Mesenchymal stem cell (in vitro differentiated cells and primary cell): ENCODE measurements around the gene KIF1A.
"Not testable (repeated sequence)": the region's sequence is repeated elsewhere in the genome, so short reads cannot be mapped to it uniquely, and the experiment has no call there.

Source experiments
- DNase-seq: peaks from one replicate; pipeline ENCODE4 v3.0.0-alpha.2; 2013
- H2AFZ ChIP-seq: one replicate; pipeline ENCODE4 v1.6.1; 2013; ENCODE audit warnings: low read depth, mild to moderate bottlenecking, control low read depth, inconsistent platforms, low read length, moderate library complexity
- H2AK5ac ChIP-seq: 2 replicates; pipeline ENCODE4 v1.6.1; 2013; ENCODE audit warnings: low read length, moderate library complexity, mild to moderate bottlenecking, inconsistent platforms; ENCODE audit not compliant: severe bottlenecking
- H2BK120ac ChIP-seq: one replicate; pipeline ENCODE4 v1.6.1; 2013; ENCODE audit warnings: low read depth, mild to moderate bottlenecking, inconsistent platforms, low read length, moderate library complexity
- H2BK12ac ChIP-seq, 2 experiments: one replicate each; pipeline ENCODE4 v1.6.1; 2013; ENCODE audit warnings: inconsistent platforms in 2 of 2, low read length in 2 of 2, mild to moderate bottlenecking in 2 of 2, moderate library complexity in 2 of 2, control low read depth in 1 of 2
- H2BK15ac ChIP-seq: one replicate; pipeline ENCODE4 v1.6.1; 2013; ENCODE audit warnings: mild to moderate bottlenecking, low read depth, inconsistent platforms; ENCODE audit not compliant: poor library complexity, severe bottlenecking
- H2BK5ac ChIP-seq: 2 replicates; pipeline ENCODE4 v1.6.1; 2013; ENCODE audit warnings: low read depth, mild to moderate bottlenecking, low read length, control low read depth, inconsistent platforms; ENCODE audit not compliant: poor library complexity, severe bottlenecking
- H3K14ac ChIP-seq, 2 experiments: one replicate each; pipeline ENCODE4 v1.6.1; 2013; ENCODE audit warnings: inconsistent platforms in 2 of 2, low read length in 2 of 2, control low read depth in 1 of 2, mild to moderate bottlenecking in 1 of 2, moderate library complexity in 1 of 2
- H3K18ac ChIP-seq, 2 experiments: one replicate each; pipeline ENCODE4 v1.6.1; 2013; ENCODE audit warnings: inconsistent platforms in 2 of 2, low read length in 2 of 2, control low read depth in 1 of 2, low read depth in 1 of 2, mild to moderate bottlenecking in 1 of 2
- H3K23ac ChIP-seq, 2 experiments: one replicate each; pipeline ENCODE4 v1.6.1; 2013; ENCODE audit warnings: inconsistent platforms in 2 of 2, low read length in 2 of 2, mild to moderate bottlenecking in 2 of 2, moderate library complexity in 2 of 2, control low read depth in 1 of 2
- H3K27ac ChIP-seq: 2 replicates; pipeline ENCODE4 v1.5.1; 2013; ENCODE audit warnings: mild to moderate bottlenecking, moderate library complexity, low read length, control low read depth, inconsistent platforms; ENCODE audit not compliant: poor library complexity, severe bottlenecking
- H3K27me3 ChIP-seq, 2 experiments: 2 replicates each; pipeline versions ENCODE4 v1.6.1 to v1.7.0; 2013; ENCODE audit warnings: low read length in 2 of 2, mild to moderate bottlenecking in 2 of 2, moderate library complexity in 2 of 2, control low read depth in 1 of 2, inconsistent platforms in 1 of 2; ENCODE audit not compliant: control insufficient read depth in 1 of 2, insufficient read depth in 1 of 2
- H3K36me3 ChIP-seq, 2 experiments: 2 replicates each; pipeline versions ENCODE4 v1.6.1 to v1.7.0; 2013; ENCODE audit warnings: low read length in 2 of 2, control low read depth in 1 of 2, inconsistent platforms in 1 of 2, low read depth in 1 of 2, mild to moderate bottlenecking in 1 of 2; ENCODE audit not compliant: insufficient read depth in 2 of 2, control insufficient read depth in 1 of 2
- H3K4ac ChIP-seq, 2 experiments: one replicate each; pipeline ENCODE4 v1.6.1; 2013; ENCODE audit warnings: inconsistent platforms in 2 of 2, low read length in 2 of 2, mild to moderate bottlenecking in 2 of 2, moderate library complexity in 2 of 2, control low read depth in 1 of 2, low read depth in 1 of 2
- H3K4me1 ChIP-seq: 2 replicates; pipeline ENCODE4 v1.6.1; 2013; ENCODE audit warnings: low read depth, low read length, control low read depth; ENCODE audit not compliant: control insufficient read depth, insufficient read depth
- H3K4me2 ChIP-seq: 2 replicates; pipeline ENCODE4 v1.6.1; 2013; ENCODE audit warnings: low read length, mild to moderate bottlenecking, inconsistent platforms; ENCODE audit not compliant: poor library complexity, severe bottlenecking
- H3K4me3 ChIP-seq, 2 experiments: 2 replicates each; pipeline versions ENCODE4 v1.5.1 to v1.7.0; 2013; ENCODE audit warnings: low read length in 2 of 2, mild to moderate bottlenecking in 2 of 2, control low read depth in 1 of 2, low read depth in 1 of 2; ENCODE audit not compliant: insufficient read depth in 1 of 2
- H3K79me1 ChIP-seq: replicated peaks from 2 replicates; pipeline ENCODE4 v1.6.1; 2013; ENCODE audit warnings: mild to moderate bottlenecking, control low read depth, low read length, inconsistent platforms; ENCODE audit not compliant: poor library complexity, severe bottlenecking
- H3K9ac ChIP-seq: 2 replicates; pipeline ENCODE4 v1.7.0; 2013; ENCODE audit warnings: mild to moderate bottlenecking, low read length, moderate library complexity
- H3K9me3 ChIP-seq: 2 replicates; pipeline ENCODE4 v1.7.0; 2013; ENCODE audit warnings: mild to moderate bottlenecking, low read length; ENCODE audit not compliant: control insufficient read depth
- H4K8ac ChIP-seq: one replicate; pipeline ENCODE4 v1.6.1; 2013; ENCODE audit warnings: inconsistent platforms, mild to moderate bottlenecking, low read length, moderate library complexity
- H4K91ac ChIP-seq: one replicate; pipeline ENCODE4 v1.6.1; 2013; ENCODE audit warnings: mild to moderate bottlenecking, low read length, inconsistent platforms
- WGBS: methylation state at CpG from one replicate; pipeline ENCODE4 v1.1.7; 2013; ENCODE audit warnings: mixed read lengths; 5-methylcytosine and 5-hydroxymethylcytosine counted together

KIF1A gene

DNA sequence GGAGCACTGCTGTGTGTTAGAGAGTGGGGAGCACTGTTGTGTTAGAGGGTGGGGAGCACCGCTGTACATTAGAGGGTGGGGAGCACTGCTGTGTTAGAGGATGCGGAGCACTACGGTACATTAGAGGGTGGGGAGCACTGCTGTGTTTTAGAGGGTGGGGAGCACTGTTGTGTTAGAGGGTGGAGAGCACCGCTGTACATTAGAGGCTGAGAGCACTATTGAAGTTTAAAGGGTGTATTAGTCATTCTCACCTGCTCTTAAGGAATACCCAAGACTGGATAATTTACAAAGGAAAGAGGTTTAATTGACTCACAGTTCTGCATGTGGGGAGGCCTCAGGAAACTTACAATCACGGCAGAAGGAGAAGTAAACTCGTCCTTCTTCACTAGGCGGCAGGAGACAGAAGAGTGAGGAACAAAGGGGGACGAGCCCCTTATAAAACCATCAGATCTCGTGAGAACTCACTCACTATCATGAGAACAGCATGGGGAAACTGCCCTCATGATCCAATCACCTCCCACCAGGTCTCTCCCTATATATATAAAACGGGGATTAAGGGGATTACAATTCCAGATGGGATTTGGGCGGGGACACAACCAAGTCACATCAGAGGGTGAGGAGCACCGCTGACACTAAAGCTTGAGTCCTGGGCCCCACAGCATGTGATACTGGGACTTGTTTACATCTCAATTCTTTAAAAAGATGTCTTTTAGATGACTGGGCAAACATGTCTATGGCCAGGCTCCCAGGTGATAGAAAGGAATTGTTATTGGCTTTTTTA is 29.1 kb upstream of the KIF1A start:
- 85% methylated on average over 9 of the region's 12 CpGs for WGBS
- no peak overlapping the region for H4K8ac ChIP-seq
- no peaks in the 10 kb centered on the region for H3K36me3 ChIP-seq

GRCh38 chr2:240847817-240848216 is 27.8 kb upstream of the KIF1A start:
- no peaks in the 10 kb centered on the region for H3K79me1 ChIP-seq
- no peak overlapping the region for H3K27ac ChIP-seq
- no peak overlapping the region for H2AFZ ChIP-seq
- H2BK5ac ChIP-seq = no peak overlapping the region
- H3K4ac ChIP-seq = no peak overlapping the region
- H3K14ac ChIP-seq = no peak overlapping the region
- H3K36me3 ChIP-seq = no peaks in the 10 kb centered on the region
- no peak overlapping the region for H3K18ac ChIP-seq
- H2AK5ac ChIP-seq = no peak overlapping the region
- no peak overlapping the region for H2BK120ac ChIP-seq
- WGBS = 90% methylated on average over 13 of the region's 13 CpGs
- no peak overlapping the region for H3K4me2 ChIP-seq
- H4K91ac ChIP-seq = no peak overlapping the region
- no peak overlapping the region for H3K9ac ChIP-seq
- no peak overlapping the region for H2BK15ac ChIP-seq
- H3K4me3 ChIP-seq = no peak overlapping the region
- no peak overlapping the region for H2BK12ac ChIP-seq
- no peak overlapping the region for H3K23ac ChIP-seq
- H4K8ac ChIP-seq = no peak overlapping the region
- peaks cover 7% of the 10 kb centered on the region for H3K9me3 ChIP-seq
- peaks cover 27 to 50% of the 10 kb centered on the region in 2 experiments for H3K27me3 ChIP-seq
- no peak for DNase-seq
- H3K4me1 ChIP-seq = no peaks in the 10 kb centered on the region

More for the DNA sequence above, 29.1 kb upstream of the KIF1A start:
- Histone ChIP-seq H3K27me3 (peaks cover 21 to 49% of the 10 kb centered on the region in 2 experiments), H2BK12ac (no peak overlapping the region), H3K27ac (no peak overlapping the region), H2BK120ac (no peak overlapping the region), H3K9me3 (peaks cover 9% of the 10 kb centered on the region), H3K4me2 (no peak overlapping the region), H2AK5ac (no peak overlapping the region), H2BK15ac (no peak overlapping the region), H3K79me1 (no peaks in the 10 kb centered on the region), H3K18ac (no peak overlapping the region), H2AFZ (no peak overlapping the region), H3K4me1 (no peaks in the 10 kb centered on the region), H3K4me3 (no peak overlapping the region), H3K9ac (no peak overlapping the region), H4K91ac (no peak overlapping the region), H3K4ac (no peak overlapping the region), H3K14ac (no peak overlapping the region), H3K23ac (no peak overlapping the region), H2BK5ac (no peak overlapping the region)
- no peak for DNase-seq

DNA sequence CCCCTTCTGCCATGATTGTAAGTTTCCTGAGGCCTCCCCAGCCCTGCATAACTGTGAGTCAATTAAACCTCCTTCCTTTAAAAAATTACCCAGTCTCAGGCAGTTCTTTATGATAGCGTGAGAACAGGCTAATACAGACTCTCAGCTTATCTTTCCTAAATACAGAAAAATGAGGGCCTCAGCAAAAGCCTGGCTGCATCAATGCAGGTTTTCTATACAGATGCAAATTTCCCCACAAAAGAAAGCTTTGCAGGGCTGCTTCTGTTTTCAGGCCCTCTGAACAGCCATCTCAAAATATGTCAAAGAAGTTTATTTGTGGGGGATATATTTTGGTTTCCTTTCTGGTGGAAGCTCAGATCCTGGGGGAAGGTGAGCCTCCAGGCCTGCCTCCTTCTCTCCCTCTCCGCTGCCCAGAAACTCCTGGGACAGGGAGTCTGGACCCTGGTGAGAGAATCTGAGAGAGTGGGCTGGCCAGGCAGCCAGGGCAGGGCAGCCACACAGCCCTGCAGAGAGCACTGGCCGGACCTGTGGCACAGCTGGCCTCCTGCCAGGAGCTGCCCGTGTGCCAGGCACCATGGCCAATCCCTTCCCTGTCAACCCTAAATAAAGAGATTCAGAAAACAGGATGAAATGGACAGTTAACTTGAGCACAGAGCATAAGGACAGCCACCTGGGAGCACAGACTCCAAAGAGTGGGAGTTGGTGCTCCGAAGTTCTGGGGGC is 27.0 kb upstream of the KIF1A start:
- Histone ChIP-seq H3K27me3 (peaks cover 23 to 52% of the 10 kb centered on the region in 2 experiments), H3K4me1 (no peaks in the 10 kb centered on the region), H2BK15ac (no peak overlapping the region), H3K4me2 (no peak overlapping the region), H3K9me3 (peaks cover 7% of the 10 kb centered on the region), H2AK5ac (no peak overlapping the region), H3K79me1 (no peaks in the 10 kb centered on the region), H3K27ac (no peak overlapping the region), H2AFZ (no peak overlapping the region), H3K4ac (no peak overlapping the region), H3K4me3 (no peak overlapping the region), H3K36me3 (no peaks in the 10 kb centered on the region), H4K8ac (no peak overlapping the region), H2BK12ac (no peak overlapping the region), H3K14ac (no peak overlapping the region), H3K9ac (no peak overlapping the region), H3K23ac (no peak overlapping the region), H4K91ac (no peak overlapping the region), H3K18ac (no peak overlapping the region), H2BK5ac (no peak overlapping the region), H2BK120ac (no peak overlapping the region)
- WGBS = 85% methylated on average over 4 of the region's 5 CpGs
- no peak for DNase-seq

- not testable (repeated sequence) for H4K8ac ChIP-seq, H3K23ac ChIP-seq, H2BK15ac ChIP-seq, DNase-seq, H3K9ac ChIP-seq, H3K14ac ChIP-seq, H3K4me1 ChIP-seq, H2BK12ac ChIP-seq, H3K4me2 ChIP-seq, H3K4me3 ChIP-seq, H3K36me3 ChIP-seq, H3K9me3 ChIP-seq, H2BK120ac ChIP-seq, H3K79me1 ChIP-seq, H2AK5ac ChIP-seq, H3K27ac ChIP-seq, H2AFZ ChIP-seq, H4K91ac ChIP-seq, H3K4ac ChIP-seq, H3K18ac ChIP-seq, H2BK5ac ChIP-seq
- peaks cover 25 to 60% of the 10 kb centered on the region in 2 experiments for H3K27me3 ChIP-seq
- 55% methylated on average over 2 of the region's 2 CpGs for WGBS
Measured at GRCh38 chr2:240846309-240846708, 26.3 kb upstream of the KIF1A start.
